Endothelial cell of umbilical vein (primary cell): ENCODE measurements around the gene ATXN1. TPM values are rescaled to one million over a fixed set of nuclear protein-coding genes. Genes with fewer than 3 reads are reported as not detected.

Experiments
- BruUV-seq: library from RNA; stranded (reverse); fragments of 400-500 nt; replicated peaks from 2 replicates; lab custom pipeline; 2021; lab: Mats Ljungman, UMichigan
- CTCF ChIA-PET: fragments of 300-600, 350-600 bp; sonication (Branson Sonifier 250); formaldehyde crosslinking; loops from one replicate; lab custom pipeline; 2021; ENCODE audit warnings: antibody characterized with exemption, inconsistent platforms; lab: Charles Lee
- POLR2A ChIA-PET: fragments of 300-600, 350-600 bp; sonication (Branson Sonifier 250); formaldehyde crosslinking; loops from one replicate; lab custom pipeline; 2021; ENCODE audit warnings: antibody characterized with exemption, inconsistent platforms; lab: Charles Lee
- DNase-seq: peaks from one replicate; pipeline ENCODE4 v3.0.0-alpha.2; 2011; ENCODE audit warnings: low read depth, low spot score
- FAIRE-seq: peaks from 2 replicates; lab custom pipeline; 2011; peaks lifted over from hg19 to GRCh38; lab: Jason Lieb, UNC
- H2AFZ ChIP-seq: 2 replicates; pipeline ENCODE4 v1.6.0; 2012; ENCODE audit warnings: low read depth, low read length, control low read depth, inconsistent platforms
- H3K27ac ChIP-seq: 2 replicates; pipeline ENCODE4 v1.5.1; 2011; ENCODE audit warnings: low read depth, mild to moderate bottlenecking, control low read depth, low read length, moderate library complexity; ENCODE audit not compliant: insufficient read depth
- H3K27me3 ChIP-seq, 2 experiments: 2 replicates each; pipeline versions ENCODE4 v1.6.0 to v1.6.1; 2011; ENCODE audit warnings: low read length in 2 of 2, mixed read lengths in 1 of 2; ENCODE audit not compliant: control insufficient read depth in 2 of 2, insufficient read depth in 2 of 2
- H3K36me3 ChIP-seq, 2 experiments: 2 replicates in 1 of 2; 3 replicates in 1 of 2; pipeline ENCODE4 v1.5.1; 2011; ENCODE audit warnings: low read length in 2 of 2, mild to moderate bottlenecking in 1 of 2, moderate library complexity in 1 of 2; ENCODE audit not compliant: control insufficient read depth in 2 of 2, insufficient read depth in 2 of 2; ENCODE audit errors: extremely low read depth in 1 of 2
- H3K4me1 ChIP-seq: 3 replicates; pipeline ENCODE4 v1.5.1; 2011; ENCODE audit warnings: mild to moderate bottlenecking, low read length; ENCODE audit not compliant: control insufficient read depth, insufficient read depth; ENCODE audit errors: extremely low read depth
- H3K4me2 ChIP-seq: 2 replicates; pipeline ENCODE4 v1.6.1; 2011; ENCODE audit warnings: low read length, control low read depth, mixed read lengths; ENCODE audit not compliant: insufficient read depth
- H3K4me3 ChIP-seq, 3 experiments: fragments of 200-600 bp in 1 of 3; sonication (generic), shearing (Covaris generic) in 1 of 3; replicated peaks in 1 of 3; 2 replicates each; pipeline ENCODE4 v1.5.1; 2011 to 2016; ENCODE audit warnings: control low read depth in 3 of 3, low read length in 3 of 3, mild to moderate bottlenecking in 2 of 3, inconsistent platforms in 1 of 3, low read depth in 1 of 3, moderate library complexity in 1 of 3; ENCODE audit not compliant: insufficient read depth in 1 of 3
- H3K79me2 ChIP-seq: 2 replicates; pipeline ENCODE4 v1.6.0; 2012; ENCODE audit warnings: low read length, inconsistent platforms; ENCODE audit not compliant: control insufficient read depth, insufficient read depth
- H3K9ac ChIP-seq: replicated peaks from 2 replicates; pipeline ENCODE3; 2011; ENCODE audit warnings: low read length, control low read depth; ENCODE audit not compliant: insufficient read depth; ENCODE audit errors: extremely low read depth
- H3K9me1 ChIP-seq: replicated peaks from 3 replicates; pipeline ENCODE4 v1.6.0; 2011; ENCODE audit warnings: mild to moderate bottlenecking, low read length; ENCODE audit not compliant: control insufficient read depth, insufficient read depth; ENCODE audit errors: extremely low read depth
- H3K9me3 ChIP-seq: replicated peaks from 2 replicates; pipeline ENCODE4 v1.5.1; 2012; ENCODE audit warnings: low read length, inconsistent platforms; ENCODE audit not compliant: control insufficient read depth, insufficient read depth
- H4K20me1 ChIP-seq: replicated peaks from 2 replicates; pipeline ENCODE3; 2011; ENCODE audit warnings: mild to moderate bottlenecking, low read length; ENCODE audit not compliant: control insufficient read depth, insufficient read depth; ENCODE audit errors: extremely low read depth
- EZH2 ChIP-seq: IDR thresholded peaks from 2 replicates; pipeline ENCODE4 v1.6.1; 2012; ENCODE audit warnings: borderline replicate concordance, low read depth, mild to moderate bottlenecking, moderate library complexity, low read length, inconsistent platforms; ENCODE audit not compliant: severe bottlenecking
- FOS ChIP-seq: IDR thresholded peaks from 2 replicates; pipeline ENCODE4 v1.6.1; 2011; ENCODE audit warnings: mild to moderate bottlenecking, low read length, moderate library complexity, borderline replicate concordance; ENCODE audit not compliant: insufficient read depth
- GATA2 ChIP-seq: IDR thresholded peaks from 2 replicates; pipeline ENCODE4 v1.7.0; 2011; ENCODE audit warnings: low read depth, mild to moderate bottlenecking, moderate library complexity, mixed read lengths, low read length; ENCODE audit not compliant: insufficient read length, insufficient read depth
- JUN ChIP-seq: IDR thresholded peaks from 2 replicates; pipeline ENCODE4 v1.6.1; 2011; ENCODE audit warnings: borderline replicate concordance, low read depth; ENCODE audit not compliant: insufficient read length, insufficient read depth
- MAX ChIP-seq: IDR thresholded peaks from 2 replicates; pipeline ENCODE4 v1.6.1; 2011; ENCODE audit not compliant: insufficient read depth, insufficient read length
- POLR2A ChIP-seq: IDR thresholded peaks from 2 replicates; pipeline ENCODE4 v1.6.1; 2012; ENCODE audit warnings: low read depth, mild to moderate bottlenecking, control low read depth, low read length
- POLR2AphosphoS5 ChIP-seq: IDR thresholded peaks from 2 replicates; pipeline ENCODE4 v1.6.1; 2012; ENCODE audit warnings: low read depth, mild to moderate bottlenecking, control low read depth, low read length, moderate library complexity; ENCODE audit not compliant: insufficient read depth
- dilution Hi-C: fragments of 300-500 bp; cut with MboI; formaldehyde crosslinking; loops from one replicate; pipeline ENCODE4 v1.15.0; 2019; ENCODE audit warnings: low sequenced_read_pairs; ENCODE audit not compliant: extremely low pct_ligation_motif_present
- intact Hi-C: fragments of 100-400 bp; cut with micrococcal nuclease; formaldehyde crosslinking; loops from one replicate; pipeline ENCODE4 v1.10.0; 2022
- polyA plus RNA-seq, 4 experiments: library from polyadenylated mRNA; depleted of rRNA in 3 of 4; stranded (reverse) in 3 of 4; unstranded in 1 of 4; fragments of >200 nt; gene quantifications; 2 replicates each; pipeline versions ENCODE4 v1.2.1 to v1.2.3, GENCODE V29; 2011 to 2012; ENCODE audit warnings: missing spikeins in 1 of 4
- total RNA-seq: library from RNA; stranded (reverse); gene quantifications from 2 replicates; pipeline ENCODE4 v1.2.3, GENCODE V29; 2021
- TF ChIP-seq, protein P1 (sequence below), 2 donors: IDR thresholded peaks; 1 replicate in 1 of 2; 2 replicates in 1 of 2; pipeline ENCODE4 v1.5.1; 2011; ENCODE audit warnings: low read length in 2 of 2, mild to moderate bottlenecking in 2 of 2, moderate library complexity in 2 of 2, control low read depth in 1 of 2, inconsistent platforms in 1 of 2, low read depth in 1 of 2; ENCODE audit not compliant: insufficient read depth in 1 of 2; ENCODE audit errors: extremely low read depth in 1 of 2

Gene ATXN1
- total and polyA plus RNA-seq, 2 donors (not counting 3 experiments of a cell fraction or from before 2014, with no cell fraction given): 16.4 to 33.0 TPM

DNA sequence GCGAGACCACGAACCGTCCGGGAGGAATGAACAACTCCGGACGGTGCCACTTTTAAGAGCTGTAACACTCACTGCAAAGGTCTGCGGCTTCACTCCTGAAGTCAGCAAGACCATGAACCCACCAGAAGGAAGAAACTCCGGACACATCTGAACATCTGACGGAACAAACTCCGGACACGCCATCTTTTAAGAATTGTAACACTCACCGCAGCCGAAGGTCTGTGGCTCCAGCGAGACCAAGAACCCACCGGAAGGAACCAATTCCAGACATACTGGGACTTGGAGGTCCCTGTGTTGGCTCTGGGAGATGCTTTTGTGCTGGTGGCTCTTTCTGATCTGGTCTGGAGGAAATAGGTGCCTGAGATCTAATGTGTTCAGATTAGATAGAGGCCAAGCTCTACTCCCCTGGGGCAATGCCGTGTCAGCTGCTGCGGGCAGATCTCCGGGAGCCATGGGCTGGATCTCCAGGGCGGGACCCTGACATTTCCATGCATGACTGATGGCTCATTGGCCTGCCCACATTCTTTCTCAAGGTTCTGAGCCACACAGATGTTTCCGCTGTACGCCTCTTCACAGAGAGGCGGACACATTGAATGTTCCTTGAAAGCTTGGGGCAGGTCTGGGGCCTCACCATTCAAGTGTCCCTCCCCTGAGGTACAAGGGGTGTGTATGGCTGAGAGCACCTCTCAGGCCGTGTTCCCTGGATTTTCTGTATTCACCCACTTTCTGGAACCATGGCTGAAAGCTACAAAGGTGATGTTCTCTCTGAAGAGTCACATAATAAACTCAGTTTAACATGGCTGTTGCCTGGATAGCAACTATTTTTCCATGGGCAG is 493.6 kb downstream of the ATXN1 start:
- H3K4me2 ChIP-seq: no peak overlapping the region
- POLR2A ChIA-PET: no interaction called here
- no peak for DNase-seq
- no peak for TF ChIP-seq EZH2
- TF ChIP-seq GATA2: no peak
- TF ChIP-seq POLR2A: no peak
- no peak for TF ChIP-seq MAX
- TF ChIP-seq POLR2AphosphoS5: no peak
- TF ChIP-seq, protein P1, sequence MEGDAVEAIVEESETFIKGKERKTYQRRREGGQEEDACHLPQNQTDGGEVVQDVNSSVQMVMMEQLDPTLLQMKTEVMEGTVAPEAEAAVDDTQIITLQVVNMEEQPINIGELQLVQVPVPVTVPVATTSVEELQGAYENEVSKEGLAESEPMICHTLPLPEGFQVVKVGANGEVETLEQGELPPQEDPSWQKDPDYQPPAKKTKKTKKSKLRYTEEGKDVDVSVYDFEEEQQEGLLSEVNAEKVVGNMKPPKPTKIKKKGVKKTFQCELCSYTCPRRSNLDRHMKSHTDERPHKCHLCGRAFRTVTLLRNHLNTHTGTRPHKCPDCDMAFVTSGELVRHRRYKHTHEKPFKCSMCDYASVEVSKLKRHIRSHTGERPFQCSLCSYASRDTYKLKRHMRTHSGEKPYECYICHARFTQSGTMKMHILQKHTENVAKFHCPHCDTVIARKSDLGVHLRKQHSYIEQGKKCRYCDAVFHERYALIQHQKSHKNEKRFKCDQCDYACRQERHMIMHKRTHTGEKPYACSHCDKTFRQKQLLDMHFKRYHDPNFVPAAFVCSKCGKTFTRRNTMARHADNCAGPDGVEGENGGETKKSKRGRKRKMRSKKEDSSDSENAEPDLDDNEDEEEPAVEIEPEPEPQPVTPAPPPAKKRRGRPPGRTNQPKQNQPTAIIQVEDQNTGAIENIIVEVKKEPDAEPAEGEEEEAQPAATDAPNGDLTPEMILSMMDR (IDR thresholded peaks at IDR 0.05; ENCODE audit: extremely low read depth in 1 of 2, insufficient read depth in 1 of 2, low read depth in 1 of 2, low read length in 2 of 2): no peak
- no peak for TF ChIP-seq FOS
- no peak for TF ChIP-seq JUN
- no peak overlapping the region for H3K9ac ChIP-seq
- FAIRE-seq: no peak
- no peaks in the 10 kb centered on the region for H3K27me3 ChIP-seq
- no peaks in the 10 kb centered on the region for H3K36me3 ChIP-seq
- BruUV-seq: no TSS peak
- H3K4me3 ChIP-seq: no peak overlapping the region
- H2AFZ ChIP-seq: no peak overlapping the region
- no peaks in the 10 kb centered on the region for H3K9me1 ChIP-seq
- H3K79me2 ChIP-seq: no peaks in the 10 kb centered on the region
- dilution Hi-C loops: no loop called here
- no peaks in the 10 kb centered on the region for H4K20me1 ChIP-seq
- H3K9me3 ChIP-seq: no peaks in the 10 kb centered on the region
- intact Hi-C loops: no loop called here
- no peaks in the 10 kb centered on the region for H3K4me1 ChIP-seq
- no peak overlapping the region for H3K27ac ChIP-seq
- CTCF ChIA-PET: interaction anchor here (1.7 kb wide), 1 partner anchor 10 kb away, joined by 4 read pairs; no protein-coding TSS in a partner anchor
